T-helper 1 cell treated with Interleukin-12 subunit alpha and Interleukin-12 subunit beta and Interleukin-4 antibody, amounts not matched to agents 30 μg/mL and 1 μg/mL, for 36 hours (primary cell): ENCODE data around the gene VWA8.
A peak's percentile ranks its signal among the peaks of the same experiment; 100 is the strongest.

ENCODE experiments used
- H3K27ac Mint-ChIP-seq: one replicate; pipeline ENCODE4 v1.8.0; 2021; ENCODE audit warnings: mild to moderate bottlenecking, mixed read lengths
- H3K27me3 Mint-ChIP-seq: one replicate; pipeline ENCODE4 v1.8.0; 2021; ENCODE audit warnings: low read depth, mixed read lengths
- H3K36me3 Mint-ChIP-seq: one replicate; pipeline ENCODE4 v1.8.0; 2021; ENCODE audit warnings: low read depth, mixed read lengths
- H3K4me1 Mint-ChIP-seq: one replicate; pipeline ENCODE4 v1.8.0; 2021; ENCODE audit warnings: low read depth, mixed read lengths
- H3K4me3 Mint-ChIP-seq: one replicate; pipeline ENCODE4 v1.8.0; 2021; ENCODE audit warnings: mild to moderate bottlenecking, moderate library complexity, mixed read lengths
- H3K9me3 Mint-ChIP-seq: one replicate; pipeline ENCODE4 v1.8.0; 2021; ENCODE audit warnings: mixed read lengths

Gene VWA8

GRCh38 chr13:41568143-41568971 is 392.6 kb downstream of the VWA8 start:
- Mint-ChIP-seq H3K4me1 (no peaks in the 10 kb centered on the region), H3K4me3 (no peak overlapping the region), H3K27ac (no peak overlapping the region), H3K9me3 (no peaks in the 10 kb centered on the region), H3K27me3 (no peaks in the 10 kb centered on the region), H3K36me3 (peaks cover 15% of the 10 kb centered on the region)

GRCh38 chr13:41567363-41567762 is 393.5 kb downstream of the VWA8 start:
- Mint-ChIP-seq H3K27me3 (no peaks in the 10 kb centered on the region), H3K9me3 (no peaks in the 10 kb centered on the region), H3K4me1 (no peaks in the 10 kb centered on the region), H3K36me3 (peaks cover 15% of the 10 kb centered on the region), H3K27ac (no peak overlapping the region), H3K4me3 (no peak overlapping the region)

- no peaks in the 10 kb centered on the region for H3K9me3 Mint-ChIP-seq
- no peaks in the 10 kb centered on the region for H3K27me3 Mint-ChIP-seq
- H3K4me3 Mint-ChIP-seq = no peak overlapping the region
- H3K27ac Mint-ChIP-seq = no peak overlapping the region
- no peaks in the 10 kb centered on the region for H3K4me1 Mint-ChIP-seq
- H3K36me3 Mint-ChIP-seq = peaks cover 12% of the 10 kb centered on the region
Observed at GRCh38 chr13:41565846-41566245, 395.1 kb downstream of the VWA8 start.

GRCh38 chr13:41565216-41565615 is 395.7 kb downstream of the VWA8 start:
- H3K4me1 Mint-ChIP-seq = no peaks in the 10 kb centered on the region
- H3K4me3 Mint-ChIP-seq = no peak overlapping the region
- no peaks in the 10 kb centered on the region for H3K27me3 Mint-ChIP-seq
- H3K36me3 Mint-ChIP-seq = peaks cover 5% of the 10 kb centered on the region
- H3K9me3 Mint-ChIP-seq = no peaks in the 10 kb centered on the region
- no peak overlapping the region for H3K27ac Mint-ChIP-seq

- no peaks in the 10 kb centered on the region for H3K4me1 Mint-ChIP-seq
- no peaks in the 10 kb centered on the region for H3K9me3 Mint-ChIP-seq
- no peak overlapping the region for H3K4me3 Mint-ChIP-seq
- H3K27me3 Mint-ChIP-seq = no peaks in the 10 kb centered on the region
- H3K27ac Mint-ChIP-seq = no peak overlapping the region
- H3K36me3 Mint-ChIP-seq = peaks cover 5% of the 10 kb centered on the region
Observed at GRCh38 chr13:41563984-41564365, 396.9 kb downstream of the VWA8 start.

- Mint-ChIP-seq H3K4me3 (no peak overlapping the region), H3K9me3 (no peaks in the 10 kb centered on the region), H3K27me3 (no peaks in the 10 kb centered on the region), H3K36me3 (peaks cover 5% of the 10 kb centered on the region), H3K4me1 (no peaks in the 10 kb centered on the region), H3K27ac (no peak overlapping the region)
Observed at GRCh38 chr13:41563341-41563983, 397.4 kb downstream of the VWA8 start.

GRCh38 chr13:41562541-41563178 is 398.2 kb downstream of the VWA8 start:
- no peak overlapping the region for H3K4me3 Mint-ChIP-seq
- H3K9me3 Mint-ChIP-seq = no peaks in the 10 kb centered on the region
- no peak overlapping the region for H3K27ac Mint-ChIP-seq
- no peaks in the 10 kb centered on the region for H3K27me3 Mint-ChIP-seq
- no peaks in the 10 kb centered on the region for H3K4me1 Mint-ChIP-seq
- H3K36me3 Mint-ChIP-seq = peaks cover 3% of the 10 kb centered on the region

GRCh38 chr13:41562083-41562482 is 398.8 kb downstream of the VWA8 start:
- H3K27ac Mint-ChIP-seq = no peak overlapping the region
- no peak overlapping the region for H3K4me3 Mint-ChIP-seq
- no peaks in the 10 kb centered on the region for H3K4me1 Mint-ChIP-seq
- H3K9me3 Mint-ChIP-seq = no peaks in the 10 kb centered on the region
- no peaks in the 10 kb centered on the region for H3K27me3 Mint-ChIP-seq
- H3K36me3 Mint-ChIP-seq = no peaks in the 10 kb centered on the region

- Mint-ChIP-seq H3K4me1 (no peaks in the 10 kb centered on the region), H3K36me3 (no peaks in the 10 kb centered on the region), H3K9me3 (no peaks in the 10 kb centered on the region), H3K4me3 (no peak overlapping the region), H3K27ac (no peak overlapping the region), H3K27me3 (no peaks in the 10 kb centered on the region)
Observed at GRCh38 chr13:41561170-41561569, 399.7 kb downstream of the VWA8 start.

GRCh38 chr13:41558781-41559560 is 401.9 kb downstream of the VWA8 start:
- Mint-ChIP-seq H3K4me1 (peaks cover 11% of the 10 kb centered on the region), H3K27ac (no peak overlapping the region), H3K27me3 (no peaks in the 10 kb centered on the region), H3K36me3 (no peaks in the 10 kb centered on the region), H3K9me3 (no peaks in the 10 kb centered on the region), H3K4me3 (no peak overlapping the region)

GRCh38 chr13:41557719-41558118 is 403.2 kb downstream of the VWA8 start:
- Mint-ChIP-seq H3K9me3 (no peaks in the 10 kb centered on the region), H3K36me3 (no peaks in the 10 kb centered on the region), H3K27ac (no peak overlapping the region), H3K4me3 (no peak overlapping the region), H3K4me1 (peaks cover 16% of the 10 kb centered on the region), H3K27me3 (no peaks in the 10 kb centered on the region)

- H3K9me3 Mint-ChIP-seq = no peaks in the 10 kb centered on the region
- peaks cover 16% of the 10 kb centered on the region for H3K4me1 Mint-ChIP-seq
- no peak overlapping the region for H3K27ac Mint-ChIP-seq
- peak overlapping the region; percentile 23 for H3K4me3 Mint-ChIP-seq
- no peaks in the 10 kb centered on the region for H3K27me3 Mint-ChIP-seq
- H3K36me3 Mint-ChIP-seq = no peaks in the 10 kb centered on the region
Observed at GRCh38 chr13:41554626-41555386, 406.1 kb downstream of the VWA8 start.

GRCh38 chr13:41554180-41554579 is 406.7 kb downstream of the VWA8 start:
- H3K27ac Mint-ChIP-seq = peak overlapping the region; percentile 33
- no peaks in the 10 kb centered on the region for H3K9me3 Mint-ChIP-seq
- no peaks in the 10 kb centered on the region for H3K36me3 Mint-ChIP-seq
- H3K27me3 Mint-ChIP-seq = no peaks in the 10 kb centered on the region
- peaks cover 16% of the 10 kb centered on the region for H3K4me1 Mint-ChIP-seq
- peak overlapping the region; percentile 23 for H3K4me3 Mint-ChIP-seq

- Mint-ChIP-seq H3K9me3 (no peaks in the 10 kb centered on the region), H3K27ac (no peak overlapping the region), H3K36me3 (no peaks in the 10 kb centered on the region), H3K4me1 (peaks cover 16% of the 10 kb centered on the region), H3K4me3 (no peak overlapping the region), H3K27me3 (no peaks in the 10 kb centered on the region)
Observed at GRCh38 chr13:41552031-41552430, 408.9 kb downstream of the VWA8 start.
